PC-9 (cell line): Measurements from ENCODE around the gene ZNRD2. TPM values are rescaled to one million over a fixed set of nuclear protein-coding genes. Genes with fewer than 3 reads are reported as not detected.

Experiments used
- BruUV-seq: library from RNA; stranded (reverse); fragments of 400-500 nt; replicated peaks from 2 replicates; lab custom pipeline; 2021; lab: Mats Ljungman, UMichigan
- CTCF ChIA-PET: fragments of 300-600 bp; sonication (Branson Sonifier 250); formaldehyde crosslinking; loops from one replicate; lab custom pipeline; 2022; ENCODE audit warnings: antibody characterized with exemption; lab: Charles Lee
- POLR2A ChIA-PET: fragments of 300-600 bp; sonication (Branson Sonifier 250); formaldehyde crosslinking; loops from one replicate; lab custom pipeline; 2022; ENCODE audit warnings: antibody characterized with exemption; ENCODE audit not compliant: unreplicated experiment; lab: Charles Lee
- DNase-seq, 2 experiments: peaks; one replicate each; pipeline versions ENCODE4 v3.0.0 to v3.0.0-alpha.2; 2015 to 2022; ENCODE audit warnings: mixed read lengths in 1 of 2
- H2AFZ ChIP-seq: fragments of 200-600 bp; sonication (generic); 2 replicates; pipeline ENCODE4 v1.8.1; 2017; ENCODE audit warnings: antibody characterized with exemption
- H3F3A ChIP-seq: fragments of 200-600 bp; sonication (generic); 2 replicates; pipeline ENCODE4 v1.8.1; 2017; ENCODE audit warnings: antibody characterized with exemption, mild to moderate bottlenecking, low read depth; ENCODE audit not compliant: insufficient read depth
- H3K27ac ChIP-seq: fragments of 200-600 bp; sonication (generic); 2 replicates; pipeline ENCODE4 v1.6.1; 2016; ENCODE audit warnings: mixed run types
- H3K27me3 ChIP-seq: fragments of 200-600 bp; sonication (generic); 2 replicates; pipeline ENCODE4 v1.6.1; 2016; ENCODE audit warnings: low read depth, mixed run types; ENCODE audit not compliant: insufficient read depth
- H3K36me3 ChIP-seq: fragments of 200-600 bp; sonication (generic); 2 replicates; pipeline ENCODE4 v1.6.1; 2016; ENCODE audit warnings: low read depth, mixed run types
- H3K4me1 ChIP-seq: fragments of 200-600 bp; sonication (generic); replicated peaks from 2 replicates; pipeline ENCODE4 v1.6.1; 2016; ENCODE audit warnings: mixed run types; ENCODE audit not compliant: insufficient read depth
- H3K4me2 ChIP-seq: fragments of 200-600 bp; sonication (generic); 2 replicates; pipeline ENCODE4 v1.6.1; 2017; ENCODE audit warnings: mixed run types
- H3K4me3 ChIP-seq: fragments of 200-600 bp; sonication (generic); 2 replicates; pipeline ENCODE4 v1.6.1; 2016; ENCODE audit warnings: mixed run types
- H3K79me2 ChIP-seq: fragments of 200-600 bp; sonication (generic); 2 replicates; pipeline ENCODE4 v1.6.1; 2017; ENCODE audit warnings: low read depth, mixed run types
- H3K9me2 ChIP-seq: fragments of 200-600 bp; sonication (generic); 2 replicates; pipeline ENCODE4 v1.8.1; 2017; ENCODE audit warnings: mild to moderate bottlenecking; ENCODE audit not compliant: insufficient read depth
- H3K9me3 ChIP-seq: fragments of 200-600 bp; sonication (generic); 2 replicates; pipeline ENCODE4 v1.8.1; 2016; ENCODE audit warnings: low read depth; ENCODE audit not compliant: insufficient read depth
- H4K20me1 ChIP-seq: fragments of 200-600 bp; sonication (generic); 2 replicates; pipeline ENCODE4 v1.8.1; 2017; ENCODE audit not compliant: insufficient read depth
- EZH2 ChIP-seq: fragments of 200-600 bp; sonication (generic); IDR thresholded peaks from 2 replicates; pipeline ENCODE4 v1.8.0; 2017; ENCODE audit warnings: antibody characterized with exemption, low read depth
- intact Hi-C: fragments of 100-400 bp; cut with micrococcal nuclease; formaldehyde crosslinking; loops from one replicate; pipeline ENCODE4 v1.10.0; 2022; ENCODE audit not compliant: unreplicated experiment
- total RNA-seq: library from RNA; stranded (reverse); gene quantifications from 2 replicates; pipeline ENCODE4 v1.2.3, GENCODE V29; 2021
- TF ChIP-seq, protein P1 (sequence below): fragments of 200-600 bp; sonication (generic); conservative IDR thresholded peaks from 2 replicates; pipeline ENCODE4 v1.6.1; 2017; ENCODE audit warnings: mixed run types, antibody characterized with exemption, mild to moderate bottlenecking, moderate library complexity

The ZNRD2 gene
- total RNA-seq, 1 experiment from 2014 or later = 51.4 TPM

- Histone ChIP-seq H3K36me3 (peaks cover 6% of the 10 kb centered on the region; the same call in 1 of the 2 replicates), H2AFZ (peak overlapping the region; percentile 28; the same call in 1 of the 2 replicates), H3F3A (peaks cover 80% of the 10 kb centered on the region), H3K9me2 (no peaks in the 10 kb centered on the region), H3K27me3 (no peaks in the 10 kb centered on the region), H3K4me1 (peaks cover 79% of the 10 kb centered on the region), H3K9me3 (no peaks in the 10 kb centered on the region), H3K27ac (peak overlapping the region; percentile 63), H3K4me2 (peak overlapping the region; percentile 86), H3K4me3 (peak overlapping the region; percentile 77), H4K20me1 (peaks cover 7% of the 10 kb centered on the region), H3K79me2 (peaks cover 47% of the 10 kb centered on the region)
- CTCF ChIA-PET = interaction anchor here (1.1 kb wide), 1 partner anchor 16 kb away, joined by 3 read pairs; no protein-coding TSS in a partner anchor
- BruUV-seq = no TSS peak
- intact Hi-C loops = loop anchor here (5.0 kb wide), 3 partner anchors 135 to 455 kb away; partner anchors contain the start of genes C11orf68, CST6, DRAP1 and NEAT1
- TF ChIP-seq EZH2 = no peak
- TF ChIP-seq, protein P1, sequence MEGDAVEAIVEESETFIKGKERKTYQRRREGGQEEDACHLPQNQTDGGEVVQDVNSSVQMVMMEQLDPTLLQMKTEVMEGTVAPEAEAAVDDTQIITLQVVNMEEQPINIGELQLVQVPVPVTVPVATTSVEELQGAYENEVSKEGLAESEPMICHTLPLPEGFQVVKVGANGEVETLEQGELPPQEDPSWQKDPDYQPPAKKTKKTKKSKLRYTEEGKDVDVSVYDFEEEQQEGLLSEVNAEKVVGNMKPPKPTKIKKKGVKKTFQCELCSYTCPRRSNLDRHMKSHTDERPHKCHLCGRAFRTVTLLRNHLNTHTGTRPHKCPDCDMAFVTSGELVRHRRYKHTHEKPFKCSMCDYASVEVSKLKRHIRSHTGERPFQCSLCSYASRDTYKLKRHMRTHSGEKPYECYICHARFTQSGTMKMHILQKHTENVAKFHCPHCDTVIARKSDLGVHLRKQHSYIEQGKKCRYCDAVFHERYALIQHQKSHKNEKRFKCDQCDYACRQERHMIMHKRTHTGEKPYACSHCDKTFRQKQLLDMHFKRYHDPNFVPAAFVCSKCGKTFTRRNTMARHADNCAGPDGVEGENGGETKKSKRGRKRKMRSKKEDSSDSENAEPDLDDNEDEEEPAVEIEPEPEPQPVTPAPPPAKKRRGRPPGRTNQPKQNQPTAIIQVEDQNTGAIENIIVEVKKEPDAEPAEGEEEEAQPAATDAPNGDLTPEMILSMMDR = no peak
- POLR2A ChIA-PET = interaction anchor here (0.5 to 0.6 kb wide), 2 partner anchors 9 to 32 kb away, joined by 3 to 13 read pairs; partner anchors contain the start of gene SCYL1
- no peak for DNase-seq
Observed at GRCh38 chr11:65557280-65558001, 12.8 kb upstream of the ZNRD2 start.

GRCh38 chr11:65558002-65558929, 12.0 kb upstream of the ZNRD2 start, which contains the start of gene LTBP3:
Gene LTBP3 (minus strand): TSS chr11:65558359. CDS start chr11:65557959, 400 bp downstream.
- CTCF ChIA-PET = interaction anchor here (0.6 to 2.2 kb wide), 2 partner anchors 12 to 17 kb away, joined by 4 to 8 read pairs; partner anchors contain the start of gene ZNRD2
- Histone ChIP-seq H3K36me3 (no peaks in the 10 kb centered on the region), H2AFZ (peak within 1 kb of the TSS; percentile 75), H3F3A (peaks cover 75% of the 10 kb centered on the region), H3K4me1 (peaks cover 71% of the 10 kb centered on the region), H3K4me2 (peak within 1 kb of the TSS; percentile 86), H3K9me2 (no peaks in the 10 kb centered on the region), H3K9me3 (no peaks in the 10 kb centered on the region), H3K4me3 (peak within 1 kb of the TSS; percentile 77), H4K20me1 (no peaks in the 10 kb centered on the region), H3K27ac (peak within 1 kb of the TSS; percentile 69), H3K79me2 (peaks cover 41% of the 10 kb centered on the region), H3K27me3 (no peaks in the 10 kb centered on the region)
- DNase-seq = peak; percentile 71 to 92
- POLR2A ChIA-PET = interaction anchor here (0.6 to 1.8 kb wide), 6 partner anchors 12 to 433 kb away, joined by 3 to 13 read pairs (median 3); partner anchors contain the start of gene ZNRD2
- TF ChIP-seq, protein P1 = no peak
- TF ChIP-seq EZH2 = no peak
- intact Hi-C loops = loop anchor here (5.0 kb wide), 3 partner anchors 136 to 454 kb away; partner anchors contain the start of genes C11orf68, CST6, DRAP1 and NEAT1
- BruUV-seq = no TSS peak
